CD4-positive, alpha-beta T cell treated with Interleukin-15 for 1 hour (primary cell): ENCODE data around the gene GFAP.
A peak's percentile ranks its signal among the peaks of the same experiment; 100 is the strongest.
"Not testable (repeated sequence)": the region's sequence is repeated elsewhere in the genome, so short reads cannot be mapped to it uniquely, and the experiment has no call there.

Experiments
- DNase-seq: peaks from one replicate; pipeline ENCODE4 v3.0.0-alpha.2; 2020

The GFAP gene

DNA sequence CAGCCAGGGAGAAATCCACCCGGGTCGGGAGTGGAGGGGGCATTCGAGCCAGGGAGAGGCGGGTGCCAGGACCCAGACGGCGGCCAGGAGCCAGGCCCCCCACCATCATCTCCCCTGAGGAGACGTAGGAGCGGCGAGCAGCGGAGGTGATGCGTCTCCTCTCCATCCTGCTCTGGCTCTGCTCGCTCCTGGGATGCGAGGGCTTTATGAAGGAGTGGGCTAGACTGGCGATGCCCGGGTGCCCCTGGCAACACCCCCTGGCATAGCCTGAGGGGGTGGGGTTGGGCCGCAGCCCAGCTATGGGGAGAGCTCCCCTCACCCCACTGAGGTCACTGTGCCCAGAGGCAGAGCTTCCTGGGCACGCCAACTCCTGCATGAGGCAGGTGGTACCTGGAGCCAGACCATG is at the start of gene GFAP:
TSS of gene GFAP (minus strand) at position 180 of the 406 bp plus-strand sequence. CDS start at position 166, 14 bp downstream.
- DNase-seq: no peak

GRCh38 chr17:44961921-44962350 is 46.6 kb upstream of the GFAP start:
- DNase-seq: no peak

DNA sequence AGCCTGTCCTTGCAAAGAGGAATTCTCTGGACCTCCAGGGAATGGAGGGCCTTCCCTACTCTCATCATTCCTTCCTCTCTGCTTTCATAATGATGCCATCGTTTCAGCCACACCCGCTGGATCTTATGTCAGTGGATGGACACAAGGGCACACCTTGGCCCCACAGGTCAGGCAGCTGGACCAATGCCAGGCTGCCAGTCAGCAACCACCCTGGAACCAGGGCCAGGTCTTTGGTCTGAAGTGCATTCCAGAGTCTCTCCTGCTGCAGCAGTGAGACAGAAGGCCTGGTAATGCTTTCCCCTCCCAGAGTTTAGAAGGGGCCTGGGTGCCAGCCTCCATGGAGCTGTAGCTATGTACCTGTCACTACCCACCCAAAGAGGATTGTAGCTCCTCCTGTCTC is 45.4 kb upstream of the GFAP start:
- peak; percentile 9 for DNase-seq

DNA sequence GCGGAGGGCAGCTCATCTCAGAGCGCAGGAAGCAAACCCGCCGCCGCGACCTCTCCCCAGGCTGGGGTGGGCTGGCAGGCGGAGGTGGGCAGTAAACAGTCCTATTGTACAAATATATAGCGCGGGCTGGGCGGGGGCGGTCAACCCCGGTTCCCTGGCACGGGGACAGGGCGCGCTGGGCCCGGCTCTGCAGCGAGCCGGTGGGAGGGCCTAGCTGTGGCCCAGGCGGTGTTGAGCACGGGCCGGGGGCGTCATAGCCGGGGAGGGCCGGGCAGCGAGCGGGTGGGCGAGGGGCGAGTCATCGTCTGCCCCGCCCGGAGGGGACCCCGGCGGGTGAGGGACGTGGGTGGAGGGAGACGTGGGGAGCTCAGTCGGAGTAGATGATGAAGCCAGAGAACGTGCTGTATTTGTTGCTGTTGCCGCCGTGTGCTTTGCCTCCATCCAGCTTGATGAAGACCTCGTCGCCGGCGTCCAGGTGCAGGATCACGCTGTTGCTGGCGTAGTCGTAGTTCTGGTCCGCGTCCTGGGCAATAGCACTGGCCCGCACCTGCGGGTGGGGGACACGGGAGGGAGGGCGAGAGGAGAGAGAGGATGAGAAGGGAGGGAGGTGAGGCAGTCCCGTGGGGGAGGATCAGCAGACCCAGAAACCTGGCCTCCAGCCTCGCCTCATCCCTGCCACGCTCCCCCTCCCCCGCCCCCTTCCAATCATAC is 44.7 kb upstream of the GFAP start:
- DNase-seq: peak; percentile 7

DNA sequence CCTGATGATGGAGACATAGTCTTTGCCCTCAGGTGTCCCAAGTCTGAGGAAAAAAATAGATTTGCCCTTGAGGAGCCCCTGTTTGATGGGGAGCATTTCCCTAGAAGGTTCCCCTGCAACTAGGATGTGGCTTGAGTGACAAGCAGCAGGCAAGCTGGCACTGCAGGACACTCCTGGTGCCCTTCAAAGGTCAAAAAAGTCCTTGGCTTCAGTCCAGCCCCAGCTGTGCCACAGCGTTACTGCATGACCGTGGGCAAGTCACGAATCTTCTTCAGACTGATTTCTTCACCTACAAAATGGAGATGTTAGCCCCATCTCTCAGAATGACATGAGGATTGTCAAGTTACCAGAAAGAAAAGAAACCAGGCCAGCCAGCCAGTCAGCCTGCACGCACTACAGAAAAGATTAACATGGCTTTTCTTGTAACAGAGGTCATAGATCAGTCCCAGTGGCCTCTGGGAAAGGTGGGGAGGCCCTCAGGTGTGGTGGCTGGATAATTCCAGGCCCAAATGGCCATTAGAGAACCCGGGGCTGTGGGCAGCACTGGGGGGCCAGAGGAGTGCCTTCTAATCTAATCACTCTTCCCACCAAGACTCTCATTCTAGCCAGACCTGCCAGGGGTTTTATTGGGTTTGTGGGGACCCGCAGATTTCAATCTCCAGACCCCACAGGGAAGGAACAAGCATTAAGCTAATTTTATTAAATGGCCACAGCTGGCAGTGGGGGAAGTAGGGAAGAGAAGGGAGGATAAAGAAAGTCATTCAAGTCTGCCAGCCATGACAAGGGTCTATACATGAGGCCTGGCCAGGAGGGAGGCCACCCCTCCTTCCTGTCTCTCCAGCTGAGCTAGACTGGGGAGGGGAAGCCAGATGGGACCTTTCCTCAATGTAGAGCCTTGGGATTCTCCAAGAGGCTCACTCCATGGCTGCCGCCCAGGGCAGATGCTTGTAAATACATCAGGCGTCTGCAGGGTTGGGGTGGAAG is 42.0 kb upstream of the GFAP start:
- peak; percentile 8 for DNase-seq

DNA sequence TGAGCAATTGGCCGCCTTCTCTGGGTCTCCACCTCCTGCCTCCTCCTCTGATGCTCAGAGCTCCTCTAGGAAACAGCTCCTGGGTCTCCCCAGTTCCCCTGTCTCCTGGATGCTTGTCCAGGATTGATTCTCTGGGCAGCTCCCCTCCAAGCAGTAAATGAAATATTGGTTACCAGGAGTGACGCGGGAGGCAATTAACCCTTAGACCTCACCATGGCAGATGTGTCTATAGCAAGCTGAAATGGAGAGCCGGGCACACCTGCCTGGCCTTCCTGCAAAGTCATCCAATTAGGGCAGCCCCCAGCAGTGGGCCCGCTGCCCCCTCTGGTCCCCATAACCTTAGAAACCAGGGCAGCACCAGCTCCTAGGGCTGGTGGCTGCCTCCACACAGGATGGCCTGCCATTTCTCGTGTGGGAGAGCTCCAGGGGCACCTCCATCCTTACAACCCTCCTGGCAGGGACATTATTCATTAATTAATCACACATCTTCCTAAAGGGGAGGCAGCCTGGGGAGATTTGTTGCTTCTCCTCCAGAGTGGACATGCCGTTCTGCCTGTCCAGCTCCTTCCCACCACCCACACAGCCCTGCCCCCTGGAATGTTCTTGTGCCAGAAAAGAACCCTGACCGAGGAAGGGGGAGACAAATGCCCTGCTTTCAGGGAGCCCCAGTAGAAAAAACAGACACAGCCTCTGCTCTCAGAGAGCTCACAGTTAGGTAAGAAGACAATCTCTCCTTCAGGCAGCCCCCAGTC is 40.5 kb upstream of the GFAP start:
- DNase-seq: peak; percentile 13

DNA sequence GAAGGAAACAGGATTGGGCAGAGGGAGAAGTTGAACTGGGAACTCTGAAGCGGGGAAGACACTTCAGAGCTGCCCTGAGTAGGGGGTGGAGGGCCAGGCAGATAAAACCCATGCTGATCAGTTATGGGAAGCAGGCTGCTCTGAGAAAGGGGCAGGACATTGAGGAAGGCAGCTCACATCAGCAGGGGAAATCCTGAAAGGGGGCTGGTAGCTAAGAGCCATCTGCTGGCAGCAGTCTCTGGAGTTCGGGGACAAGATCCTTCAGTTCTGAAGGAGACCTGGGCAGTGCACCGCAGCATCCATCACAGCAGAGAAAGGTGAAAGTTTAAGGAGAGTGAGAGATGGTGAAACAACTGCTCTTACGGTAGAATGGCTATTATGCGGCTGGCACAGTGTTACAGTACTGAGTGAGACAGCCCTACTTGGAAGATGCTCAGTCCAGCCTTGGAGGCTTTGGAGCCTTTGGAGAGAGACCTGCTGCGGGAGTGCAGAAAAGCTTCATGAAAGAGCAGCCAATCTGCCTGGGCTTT is 37.7 kb upstream of the GFAP start:
- no peak for DNase-seq

DNA sequence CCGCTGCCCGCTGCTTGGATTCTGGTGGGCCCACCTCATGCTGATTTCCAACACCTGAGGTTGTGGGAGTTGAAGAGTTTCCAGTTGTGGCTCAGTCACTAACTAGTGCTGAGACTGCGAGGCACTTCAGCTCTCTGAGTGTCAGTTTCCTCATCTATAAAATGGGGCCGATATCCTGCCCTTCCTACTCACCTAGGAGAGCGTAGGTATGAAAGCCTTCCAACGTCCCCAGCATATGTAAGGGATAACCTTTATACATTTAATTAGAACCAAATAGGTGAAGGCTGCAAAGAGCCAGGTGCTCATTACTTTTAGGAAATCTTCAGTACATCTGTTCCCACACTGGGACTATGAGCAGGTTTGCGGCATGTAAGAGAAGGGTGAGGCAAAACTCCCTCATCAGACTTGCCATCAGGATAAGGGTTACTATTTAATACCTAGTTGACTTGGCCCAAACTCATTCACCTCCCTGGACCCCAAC is 33.1 kb upstream of the GFAP start:
- DNase-seq: no peak

- DNase-seq: peak; percentile 90
Measured at GRCh38 chr17:44947461-44948314, 32.4 kb upstream of the GFAP start, which contains the start of gene KIF18B. Gene KIF18B, minus strand, starts transcription at chr17:44947773. Its CDS starts 11,429 bp downstream, at chr17:44936344.

DNA sequence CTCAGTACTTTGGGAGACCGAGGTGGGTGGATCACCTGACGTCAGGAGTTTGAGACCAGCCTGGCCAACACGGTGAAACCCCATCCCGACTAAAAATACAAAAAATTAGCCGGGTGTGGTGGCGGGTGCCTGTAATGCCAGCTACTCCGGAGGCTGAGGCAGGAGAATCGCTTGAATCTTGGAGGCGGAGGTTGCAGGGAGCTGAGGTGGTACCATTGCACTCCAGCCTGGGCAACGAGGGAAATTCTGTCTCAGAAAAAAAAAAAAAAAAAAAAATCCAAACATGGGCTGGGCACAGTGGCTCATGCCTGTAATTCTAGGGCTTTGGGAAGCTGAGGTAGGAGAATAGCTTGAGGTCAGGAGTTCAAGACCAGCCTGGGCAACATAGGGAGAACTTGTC is 30.4 kb upstream of the GFAP start:
- not testable (repeated sequence) for DNase-seq

- DNase-seq: no peak
Measured at GRCh38 chr17:44942456-44942855, 27.2 kb upstream of the GFAP start.

DNA sequence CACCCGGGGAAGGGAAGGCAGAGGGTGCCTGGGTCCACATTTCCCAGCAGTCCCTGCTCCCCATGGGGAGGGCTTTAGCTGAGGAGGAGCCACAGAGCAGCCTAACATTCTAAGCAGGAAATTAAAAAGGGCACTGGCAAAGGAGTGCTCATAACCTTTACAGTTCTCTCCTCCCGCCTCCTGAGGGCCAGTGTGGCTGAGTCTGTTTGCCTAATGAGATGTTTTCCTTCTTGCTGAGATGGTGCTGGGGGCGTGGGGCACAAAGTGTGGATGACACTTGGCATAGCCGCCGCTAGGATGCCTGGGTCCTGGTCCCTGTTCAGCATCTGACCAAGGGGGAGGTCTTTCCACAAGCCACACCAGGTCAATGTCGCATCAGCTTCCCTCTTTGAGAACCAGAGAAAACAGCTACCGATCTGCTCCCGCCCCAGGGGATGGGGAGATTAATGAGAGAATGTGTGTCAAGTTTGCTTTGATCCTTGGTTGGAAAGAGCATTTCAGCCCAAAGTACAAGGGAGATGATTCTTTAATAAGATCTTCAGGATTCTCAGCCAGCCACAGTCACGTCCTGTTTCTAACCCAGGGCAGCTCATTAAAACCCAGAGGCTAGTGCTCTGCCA is 26.5 kb upstream of the GFAP start:
- no peak for DNase-seq

GRCh38 chr17:44940768-44941167 is 25.5 kb upstream of the GFAP start:
- no peak for DNase-seq

DNA sequence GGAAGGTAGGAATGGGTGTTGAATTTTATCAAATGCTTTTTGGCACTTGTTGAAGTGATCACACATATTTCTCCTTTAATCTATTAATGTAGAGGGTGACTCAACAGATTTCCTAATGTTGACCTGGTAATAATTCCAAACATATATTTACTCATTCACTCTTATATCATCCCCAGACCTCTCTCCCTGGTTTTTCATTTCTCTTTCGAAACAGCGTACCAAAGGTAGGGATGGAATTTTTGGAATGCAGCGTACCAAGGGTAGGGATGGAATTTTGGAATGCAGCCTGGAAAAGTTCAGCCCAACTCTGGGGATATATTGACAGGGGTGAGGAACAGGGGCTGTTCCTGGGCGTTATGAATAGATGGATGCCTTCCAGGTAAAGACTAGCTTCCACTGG is 25.0 kb upstream of the GFAP start:
- no peak for DNase-seq

- no peak for DNase-seq
Measured at GRCh38 chr17:44935116-44935515, 19.8 kb upstream of the GFAP start.

GRCh38 chr17:44934745-44935105 is 19.4 kb upstream of the GFAP start:
- DNase-seq: no peak

- DNase-seq: peak; percentile 10
Measured at GRCh38 chr17:44933824-44934744, 18.8 kb upstream of the GFAP start.

- no peak for DNase-seq
Measured at GRCh38 chr17:44932787-44933097, 17.4 kb upstream of the GFAP start.

DNA sequence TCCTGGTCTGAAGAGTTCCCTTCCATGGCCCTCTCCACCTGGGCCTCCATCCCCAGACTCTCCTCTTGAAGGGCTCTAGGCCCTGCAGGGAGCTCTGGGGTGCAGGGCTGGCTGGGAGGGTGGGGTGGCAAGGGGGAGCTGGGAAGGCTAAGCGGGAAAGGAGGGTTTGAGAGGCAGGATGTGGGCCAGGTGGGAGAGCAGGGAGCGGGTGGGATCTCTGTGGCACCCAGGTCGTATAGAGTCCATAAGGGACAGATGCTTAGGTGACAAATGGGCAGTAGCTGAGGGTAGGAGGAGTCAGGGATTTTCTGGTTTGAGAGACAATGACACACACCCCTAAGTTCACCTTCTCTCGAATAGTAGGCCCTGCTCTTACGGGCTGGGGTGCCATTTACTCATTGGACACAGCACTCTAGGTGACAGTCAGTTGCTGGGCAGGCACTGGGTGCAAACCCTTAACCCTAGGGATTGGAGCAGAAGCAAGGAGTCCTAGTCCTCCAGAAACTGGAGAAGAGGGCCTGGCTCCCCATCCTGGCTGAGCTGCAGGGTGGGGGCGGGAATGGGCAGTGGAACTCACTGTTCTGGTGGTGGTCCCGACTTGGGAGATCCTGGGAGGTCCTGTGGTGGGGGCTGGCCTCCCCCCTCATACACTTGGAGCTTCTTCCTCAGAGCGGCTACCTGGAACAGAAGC is 16.9 kb upstream of the GFAP start:
- no peak for DNase-seq

DNA sequence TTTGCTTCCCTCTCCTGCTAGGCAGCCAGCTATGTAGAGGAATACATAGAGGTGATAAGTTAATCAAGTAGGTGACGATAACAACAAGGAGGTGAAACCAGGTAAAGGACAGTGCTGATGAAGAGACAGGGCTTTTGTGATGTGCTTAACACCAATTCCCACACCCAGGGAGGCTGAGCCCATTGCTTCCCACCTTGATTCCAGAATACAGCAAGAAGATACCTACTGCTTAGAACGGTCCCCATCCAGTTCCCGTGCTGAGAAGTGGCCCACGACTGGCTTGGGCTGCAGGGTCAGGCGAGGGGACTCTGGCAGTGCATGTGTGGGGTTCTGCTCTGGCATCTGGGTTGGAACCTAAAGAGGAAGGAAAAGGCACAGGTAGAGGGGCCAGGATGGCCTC is 16.1 kb upstream of the GFAP start:
- peak; percentile 13 for DNase-seq
